Endometrium (tissue), 2 donors: ENCODE data around the gene PAX2.

Source experiments
- FAIRE-seq: peaks from 2 replicates; lab custom pipeline; 2012; peaks lifted over from hg19 to GRCh38; lab: Jason Lieb, UNC
- donor health status: control.
- donor health status: control.

The PAX2 gene

GRCh38 chr10:100878291-100878910 lies 133.0 kb downstream of the PAX2 start:
- FAIRE-seq = no peak
